ENCODE measurements around the gene ARHGAP15. TPM values are rescaled to one million over a fixed set of nuclear protein-coding genes. Genes with fewer than 3 reads are reported as not detected.

The ARHGAP15 gene
- polyA plus RNA-seq, 1 experiment = not detected

DNA sequence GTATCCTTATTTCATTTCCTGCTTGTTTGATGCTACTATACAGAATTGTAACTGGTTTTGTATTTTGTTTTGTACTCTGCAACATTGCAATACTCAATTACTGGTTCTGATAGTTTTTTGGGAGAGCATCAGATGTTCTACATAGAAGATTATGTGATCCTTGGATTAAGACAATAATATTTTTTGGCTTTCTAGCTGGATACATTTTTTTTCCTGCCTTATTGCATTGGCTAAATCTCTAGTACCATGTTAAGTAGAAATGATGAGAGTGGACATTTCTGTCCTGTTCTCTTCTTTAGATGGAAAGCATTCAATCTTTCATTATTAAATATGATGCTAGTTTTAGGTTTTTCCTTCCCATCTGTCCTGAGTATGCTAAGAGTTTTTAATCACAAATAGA is 523.5 kb downstream of the ARHGAP15 start:
- no peak for TF ChIP-seq CTCF (IDR thresholded peaks at IDR 0.05; ENCODE audit: insufficient read depth, low read depth, low read length)
- Histone ChIP-seq H3K4me3 (ENCODE audit: low read depth, low read length) (no peak overlapping the region), H3K36me3 (ENCODE audit: control insufficient read depth, insufficient read depth, low read length) (no peaks in the 10 kb centered on the region), H3K27me3 (ENCODE audit: control insufficient read depth, insufficient read depth, low read length) (0 out of 2 replicates have a peak, but pooled peaks cover 2% of the 10 kb centered on the region)
- DNase-seq (ENCODE audit: low read depth) = no peak
- ChIA-PET CTCF (no interaction called here), POLR2A (no interaction called here)

GRCh38 chr2:143668234-143668633 is 539.0 kb downstream of the ARHGAP15 start:
- ChIA-PET CTCF (interaction anchor here (1.1 kb wide), 1 partner anchor 9 kb away, joined by 3 read pairs; no protein-coding TSS in a partner anchor), POLR2A (no interaction called here)
- no peak overlapping the region for H3K4me3 ChIP-seq (ENCODE audit: low read depth, low read length)
- no peak for TF ChIP-seq CTCF (IDR thresholded peaks at IDR 0.05; ENCODE audit: insufficient read depth, low read depth, low read length)
- DNase-seq (ENCODE audit: low read depth) = no peak
- no peaks in the 10 kb centered on the region for H3K36me3 ChIP-seq (ENCODE audit: control insufficient read depth, insufficient read depth, low read length)
- no peaks in the 10 kb centered on the region for H3K27me3 ChIP-seq (ENCODE audit: control insufficient read depth, insufficient read depth, low read length)

GRCh38 chr2:143674051-143674450 is 544.8 kb downstream of the ARHGAP15 start:
- Histone ChIP-seq H3K27me3 (ENCODE audit: control insufficient read depth, insufficient read depth, low read length) (no peaks in the 10 kb centered on the region), H3K4me3 (ENCODE audit: low read depth, low read length) (no peak overlapping the region), H3K36me3 (ENCODE audit: control insufficient read depth, insufficient read depth, low read length) (no peaks in the 10 kb centered on the region)
- TF ChIP-seq CTCF (IDR thresholded peaks at IDR 0.05; ENCODE audit: insufficient read depth, low read depth, low read length) = no peak
- ChIA-PET CTCF (no interaction called here), POLR2A (interaction anchor here (0.5 kb wide), 1 partner anchor 34 kb away, joined by 3 read pairs; no protein-coding TSS in a partner anchor)
- no peak for DNase-seq (ENCODE audit: low read depth)

DNA sequence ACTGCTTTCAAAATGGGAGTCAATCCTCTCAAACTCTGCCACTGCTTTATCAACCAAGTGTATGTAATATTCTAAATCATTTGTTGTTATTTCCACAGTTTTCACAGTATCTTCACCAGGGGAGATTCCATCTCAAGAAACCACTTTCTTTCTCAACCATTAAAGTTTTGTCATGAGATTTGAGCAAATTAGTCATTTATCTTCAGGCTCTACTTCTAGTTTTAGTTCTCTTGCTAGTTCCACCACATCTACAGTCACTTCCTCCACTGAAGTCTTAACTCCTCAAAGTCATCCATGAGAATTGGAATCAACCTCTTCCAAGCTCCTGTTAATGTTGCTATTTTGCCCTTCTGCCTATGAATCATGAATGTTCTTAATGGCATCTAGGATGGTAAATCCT is 545.8 kb downstream of the ARHGAP15 start:
- TF ChIP-seq CTCF (IDR thresholded peaks at IDR 0.05; ENCODE audit: insufficient read depth, low read depth, low read length) = no peak
- Histone ChIP-seq H3K27me3 (ENCODE audit: control insufficient read depth, insufficient read depth, low read length) (no peaks in the 10 kb centered on the region), H3K36me3 (ENCODE audit: control insufficient read depth, insufficient read depth, low read length) (no peaks in the 10 kb centered on the region), H3K4me3 (ENCODE audit: low read depth, low read length) (no peak overlapping the region)
- ChIA-PET CTCF (no interaction called here), POLR2A (no interaction called here)
- no peak for DNase-seq (ENCODE audit: low read depth)

DNA sequence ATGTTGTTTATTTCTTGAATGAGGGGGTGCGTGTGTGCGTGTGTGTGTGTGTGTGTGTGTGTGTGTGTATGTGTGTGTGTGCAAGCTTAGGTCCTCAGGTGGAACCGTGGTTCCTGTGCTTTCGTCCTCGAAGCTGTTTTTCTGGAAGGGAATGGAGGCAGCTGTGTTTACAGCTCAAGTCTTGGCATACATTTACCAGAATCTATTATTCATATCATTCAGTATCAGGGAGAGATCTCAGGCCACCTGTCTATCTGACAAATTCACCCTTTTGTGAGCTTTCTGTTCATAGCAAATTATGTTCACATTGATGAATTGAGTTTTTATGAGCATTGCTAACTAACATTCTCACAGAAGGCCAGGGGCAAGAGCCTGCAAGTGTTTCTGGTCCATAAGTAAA is 550.4 kb downstream of the ARHGAP15 start:
- CTCF ChIA-PET = interaction anchor here (0.6 kb wide), 2 partner anchors 249 to 767 kb away, joined by 3 read pairs; no protein-coding TSS in a partner anchor
- no peak for TF ChIP-seq CTCF (IDR thresholded peaks at IDR 0.05; ENCODE audit: insufficient read depth, low read depth, low read length)
- no peaks in the 10 kb centered on the region for H3K27me3 ChIP-seq (ENCODE audit: control insufficient read depth, insufficient read depth, low read length)
- POLR2A ChIA-PET = no interaction called here
- DNase-seq (ENCODE audit: low read depth) = no peak
- no peak overlapping the region for H3K4me3 ChIP-seq (ENCODE audit: low read depth, low read length)
- H3K36me3 ChIP-seq (ENCODE audit: control insufficient read depth, insufficient read depth, low read length) = no peaks in the 10 kb centered on the region
